Jurkat, Clone E6-1 (cell line): ENCODE results near the gene RNU6-9.

ENCODE experiments used
- DNase-seq: peaks from one replicate; pipeline ENCODE4 v3.0.0-alpha.2; 2011; ENCODE audit warnings: low read depth, low spot score
- H3K4me3 ChIP-seq: 2 replicates; pipeline ENCODE4 v1.5.1; 2011; ENCODE audit warnings: mild to moderate bottlenecking, low read length, control low read depth, moderate library complexity

The RNU6-9 gene

GRCh38 chr19:926589-927350 lies 33.5 kb downstream of the RNU6-9 start:
- peak overlapping the region; percentile 78 for H3K4me3 ChIP-seq
- DNase-seq, result no peak

DNA sequence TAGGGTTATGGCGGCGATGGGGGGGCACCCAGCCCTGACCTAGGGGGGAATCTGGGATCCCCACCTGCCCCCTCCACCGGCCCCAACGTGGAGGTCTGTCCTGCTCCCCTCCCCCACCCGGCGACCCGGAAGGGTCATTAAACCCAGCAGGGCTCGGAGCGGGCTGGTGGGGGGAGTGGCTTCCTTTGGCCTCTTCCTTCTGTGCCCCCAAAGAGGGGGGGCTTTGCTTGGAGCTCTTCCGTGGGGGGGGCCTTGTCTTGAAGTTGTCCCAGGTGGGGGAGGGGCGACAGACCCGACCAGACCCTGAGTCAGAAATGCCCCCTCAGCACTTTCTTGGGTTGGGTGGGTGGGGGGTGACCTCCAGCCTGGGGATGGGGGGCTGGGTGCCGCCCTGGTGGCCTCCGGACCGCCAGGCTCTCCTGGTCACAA lies 34.1 kb downstream of the RNU6-9 start:
- H3K4me3 ChIP-seq, result peak overlapping the region; percentile 78
- no peak for DNase-seq

- no peak for DNase-seq
- no peak overlapping the region for H3K4me3 ChIP-seq
Measured at GRCh38 chr19:927780-928401, 34.6 kb downstream of the RNU6-9 start.

DNA sequence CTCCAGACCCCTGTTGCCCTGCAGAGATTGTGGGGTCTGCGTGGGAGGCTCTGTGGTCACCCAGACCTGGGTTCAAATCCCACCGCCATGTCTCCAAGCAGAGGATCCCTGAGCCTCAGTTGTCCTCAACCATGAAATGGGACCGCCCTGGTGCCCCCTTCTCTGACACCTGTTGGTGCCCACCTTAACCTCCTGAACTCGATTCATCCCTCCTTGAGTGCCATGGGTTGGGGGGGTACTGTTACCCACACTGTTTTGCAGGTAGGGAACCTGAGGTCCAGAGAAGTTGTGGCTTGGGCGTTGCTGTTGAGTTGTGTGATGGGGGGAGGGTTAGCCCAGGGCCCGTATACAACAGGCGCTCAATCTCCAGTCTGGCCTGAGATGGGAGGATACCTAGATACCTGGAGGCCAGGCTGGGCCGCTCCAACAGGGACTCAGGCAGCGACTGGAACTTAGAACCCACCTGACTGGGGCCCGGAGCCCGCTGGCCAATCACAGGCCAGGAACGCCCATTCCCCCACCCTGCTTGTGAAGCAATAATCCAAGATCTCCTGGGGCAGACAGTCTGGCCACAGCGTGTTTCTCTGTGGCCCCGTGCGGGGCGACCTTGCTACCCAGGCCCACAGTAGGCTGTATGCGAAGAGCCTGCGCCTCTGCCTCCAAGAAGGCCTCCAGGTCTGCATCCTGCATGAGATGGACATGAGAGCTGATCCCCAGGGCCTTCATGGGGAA lies 35.4 kb downstream of the RNU6-9 start:
- no peak overlapping the region for H3K4me3 ChIP-seq
- DNase-seq, result no peak

GRCh38 chr19:929203-929890 lies 36.1 kb downstream of the RNU6-9 start:
- DNase-seq, result no peak
- H3K4me3 ChIP-seq, result no peak overlapping the region

DNA sequence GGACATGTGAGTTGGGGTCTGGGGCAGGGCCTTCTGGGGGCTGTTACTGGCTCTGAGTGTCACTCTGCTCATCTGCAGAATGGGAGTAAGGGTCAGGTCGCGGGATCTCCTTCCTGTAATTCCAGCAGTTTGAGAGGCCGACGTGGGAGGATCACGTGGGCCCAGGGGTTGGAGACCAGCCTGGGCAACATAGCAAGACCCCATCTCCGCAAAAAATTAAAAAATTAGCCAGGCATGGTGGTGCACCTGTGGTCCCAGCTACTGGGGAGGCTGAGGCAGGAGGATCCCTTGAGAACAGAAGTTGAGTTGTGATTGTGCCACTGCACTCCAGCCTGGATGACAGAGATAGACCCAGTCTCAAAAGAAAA lies 36.6 kb downstream of the RNU6-9 start:
- no peak for DNase-seq

DNA sequence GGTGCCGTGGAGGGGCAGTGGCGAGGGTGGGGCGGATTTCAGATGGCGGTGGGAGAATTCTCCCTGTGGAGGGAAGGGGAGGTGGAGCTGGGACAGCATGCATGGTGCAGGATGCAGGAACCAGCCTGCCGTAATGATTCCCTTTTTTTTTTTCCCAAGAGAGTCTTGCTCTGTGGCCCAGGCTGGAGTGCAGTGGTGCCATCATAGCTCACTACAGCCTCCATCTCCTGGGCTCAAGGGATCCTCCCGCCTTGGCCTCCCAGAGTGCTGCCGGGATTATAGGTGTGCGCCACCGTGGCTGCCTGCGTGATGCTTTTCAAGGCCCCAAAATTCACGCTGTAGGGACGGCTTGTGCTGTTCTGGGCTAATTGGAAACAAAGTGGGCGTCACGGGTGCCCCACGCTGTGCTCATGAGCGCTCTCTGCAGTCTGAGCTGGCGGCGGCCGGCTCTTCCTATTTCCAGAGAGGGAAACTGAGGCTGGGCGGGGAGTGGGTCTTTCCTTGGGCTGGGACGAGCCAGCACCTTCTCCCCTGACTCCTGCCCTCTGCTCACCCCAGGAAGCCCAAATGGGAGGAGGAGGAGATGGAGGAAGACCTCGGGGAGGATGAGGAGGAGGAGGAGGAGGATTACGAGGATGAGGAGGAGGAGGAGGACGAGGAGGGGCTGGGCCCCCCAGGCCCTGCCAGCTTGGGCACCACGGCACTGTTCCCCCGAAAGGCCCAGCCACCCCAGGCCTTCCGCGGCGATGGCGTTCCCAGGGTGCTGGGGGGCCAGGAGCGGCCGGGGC lies 38.8 kb downstream of the RNU6-9 start:
- H3K4me3 ChIP-seq, result no peak overlapping the region

More for the DNA sequence above, 36.6 kb downstream of the RNU6-9 start:
- H3K4me3 ChIP-seq, result no peak overlapping the region

DNA sequence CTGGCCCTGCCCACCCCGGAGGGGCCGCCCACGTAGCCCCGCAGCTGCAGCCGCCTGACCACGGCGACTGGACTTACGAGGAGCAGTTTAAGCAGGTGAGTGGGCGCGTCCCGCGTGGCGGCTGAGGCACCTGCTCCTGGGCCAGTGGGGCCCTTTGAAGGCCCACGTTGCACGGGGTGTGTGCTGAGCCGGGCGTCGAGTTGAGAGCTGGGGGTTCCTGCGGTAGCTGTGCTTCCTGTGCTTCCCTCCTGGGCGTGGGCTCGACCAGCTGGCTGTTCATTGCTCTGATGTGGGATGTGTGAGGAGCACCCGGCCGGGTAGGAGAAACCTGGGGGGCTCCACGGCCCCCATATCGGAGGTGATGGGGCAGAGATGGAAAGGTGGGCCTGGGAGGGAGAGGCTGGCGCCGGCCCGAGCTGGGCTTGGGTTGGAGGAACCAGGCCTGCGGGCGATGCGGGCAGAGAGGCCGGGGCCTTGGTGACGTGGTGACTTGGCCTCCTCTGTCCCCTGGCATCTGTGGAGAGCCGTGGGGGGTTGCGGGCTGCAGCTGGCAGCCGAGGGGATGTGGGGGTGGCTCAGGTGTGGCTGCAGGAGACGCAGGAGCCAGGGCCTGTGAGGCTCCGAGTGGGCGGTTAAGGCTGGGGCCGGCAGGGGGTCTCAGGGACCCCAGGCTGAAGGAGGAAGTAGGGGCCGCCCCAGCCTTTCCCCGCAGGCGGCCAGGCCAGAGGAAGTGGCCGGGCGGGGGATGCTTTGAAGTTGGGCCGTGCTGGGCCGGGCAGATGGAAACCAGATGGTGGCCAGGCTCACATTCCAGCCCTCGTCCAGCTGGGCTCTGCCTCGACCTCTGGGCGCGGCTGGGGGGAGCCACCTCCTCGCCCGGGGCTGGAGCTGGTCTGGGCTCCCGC lies 39.6 kb downstream of the RNU6-9 start:
- H3K4me3 ChIP-seq, result no peak overlapping the region
- peak; percentile 50 for DNase-seq

More for the DNA sequence above, 38.8 kb downstream of the RNU6-9 start:
- DNase-seq, result no peak

DNA sequence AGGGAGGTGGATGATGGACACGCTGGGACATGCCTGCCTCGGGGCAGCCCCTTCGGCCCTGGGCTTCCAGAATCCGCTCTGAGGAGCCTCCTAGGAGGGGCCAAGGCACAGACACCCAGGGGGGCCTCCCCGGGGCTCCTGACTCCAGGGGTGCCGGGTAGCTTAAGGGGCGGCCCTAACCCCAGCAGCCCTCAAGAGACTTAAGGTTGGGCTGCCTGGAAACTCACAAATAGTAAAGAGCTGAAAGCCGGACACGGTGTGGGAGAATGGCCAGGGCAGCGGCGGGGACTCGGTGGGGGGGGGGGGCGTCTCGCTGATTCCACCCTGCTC lies 40.2 kb downstream of the RNU6-9 start:
- DNase-seq, result no peak
- no peak overlapping the region for H3K4me3 ChIP-seq

DNA sequence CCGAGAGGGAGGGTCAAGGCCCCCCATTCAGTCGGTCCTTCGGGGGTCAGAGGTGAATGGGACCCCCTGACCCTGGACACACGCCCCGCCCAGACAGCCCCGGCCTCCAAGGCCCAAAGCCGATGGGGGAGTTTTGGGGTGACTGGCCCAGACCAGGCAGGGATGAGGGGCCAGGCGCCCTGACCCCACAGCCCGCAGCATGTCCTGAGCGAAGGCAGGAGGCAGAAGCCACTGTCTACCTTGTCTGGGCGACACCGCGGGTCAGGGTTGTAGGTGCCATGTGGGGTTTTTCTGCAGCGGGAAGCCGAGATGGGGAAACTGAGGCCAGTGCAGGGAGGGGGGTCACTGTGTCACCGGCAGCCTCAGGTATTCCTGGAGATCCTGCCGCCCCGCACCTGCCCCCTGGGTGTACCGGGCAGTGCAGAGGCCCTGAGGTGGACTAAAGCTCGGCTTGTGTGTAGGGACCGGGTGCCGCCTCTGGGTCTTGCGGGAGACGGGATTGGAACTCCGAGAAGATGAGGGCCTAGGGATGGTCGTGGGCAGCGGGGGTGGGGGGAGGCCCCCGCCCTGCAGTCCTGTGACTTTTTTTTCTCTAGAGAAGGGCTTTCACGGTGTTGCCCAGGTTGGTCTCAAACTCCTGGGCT lies 41.0 kb downstream of the RNU6-9 start:
- H3K4me3 ChIP-seq, result no peak overlapping the region
- DNase-seq, result no peak

- DNase-seq, result no peak
- no peak overlapping the region for H3K4me3 ChIP-seq
Measured at GRCh38 chr19:934865-935479, 41.7 kb downstream of the RNU6-9 start.

DNA sequence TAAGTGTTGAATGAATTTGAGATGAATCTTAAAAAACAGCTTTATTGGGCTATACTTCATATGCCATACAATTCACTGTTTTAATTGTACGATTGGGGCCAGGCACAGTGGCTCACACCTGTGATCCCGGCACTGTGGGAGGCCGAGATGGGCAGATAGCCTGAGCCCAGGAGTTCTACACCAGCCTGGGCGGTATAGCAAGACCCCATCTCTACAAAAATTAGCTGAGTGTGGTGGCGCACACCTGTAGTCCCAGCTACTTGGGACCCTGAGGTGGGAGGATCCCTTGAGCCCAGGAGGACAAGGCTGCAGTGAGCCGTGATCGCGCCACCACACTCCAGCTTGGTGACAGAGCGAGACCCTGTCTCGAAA lies 42.9 kb downstream of the RNU6-9 start:
- no peak overlapping the region for H3K4me3 ChIP-seq
- DNase-seq, result no peak

- H3K4me3 ChIP-seq, result no peak overlapping the region
- peak; percentile 67 for DNase-seq
Measured at GRCh38 chr19:937259-937694, 44.0 kb downstream of the RNU6-9 start.

DNA sequence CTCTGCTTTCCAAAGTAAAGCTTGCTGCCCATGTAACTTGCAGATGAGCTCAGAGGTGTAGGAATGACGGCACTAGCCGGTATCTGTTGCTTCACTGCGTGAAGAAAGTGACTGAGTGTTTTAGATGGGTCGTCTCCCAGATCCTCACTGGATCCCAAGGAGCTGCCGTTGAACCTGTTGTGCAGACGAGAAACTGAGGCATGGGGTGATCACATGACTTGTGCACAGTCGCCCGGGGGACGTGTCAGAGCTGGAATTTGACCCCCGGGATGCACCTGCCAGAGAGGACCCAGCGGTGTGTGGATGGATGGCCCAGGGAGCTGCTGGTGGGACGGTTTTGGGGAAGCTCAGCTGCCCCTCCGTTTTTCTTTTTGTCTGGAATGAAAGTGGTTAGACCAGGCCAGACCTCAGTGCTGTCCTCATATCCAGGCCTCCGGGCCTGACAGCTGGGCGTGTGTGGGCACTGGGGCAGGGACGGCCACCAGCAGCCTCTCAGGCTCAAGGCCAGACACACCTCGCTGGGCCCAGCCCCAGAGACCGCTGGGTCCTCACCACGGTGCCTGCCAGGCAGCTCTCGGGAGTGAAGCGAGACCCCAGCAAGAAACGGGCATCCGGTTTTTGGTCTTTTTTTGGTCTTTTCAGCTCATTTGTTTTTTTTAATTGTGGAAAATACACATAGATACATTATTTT lies 45.1 kb downstream of the RNU6-9 start:
- no peak overlapping the region for H3K4me3 ChIP-seq
- no peak for DNase-seq

- no peak for DNase-seq
- H3K4me3 ChIP-seq, result no peak overlapping the region
Measured at GRCh38 chr19:939439-939838, 46.2 kb downstream of the RNU6-9 start.

DNA sequence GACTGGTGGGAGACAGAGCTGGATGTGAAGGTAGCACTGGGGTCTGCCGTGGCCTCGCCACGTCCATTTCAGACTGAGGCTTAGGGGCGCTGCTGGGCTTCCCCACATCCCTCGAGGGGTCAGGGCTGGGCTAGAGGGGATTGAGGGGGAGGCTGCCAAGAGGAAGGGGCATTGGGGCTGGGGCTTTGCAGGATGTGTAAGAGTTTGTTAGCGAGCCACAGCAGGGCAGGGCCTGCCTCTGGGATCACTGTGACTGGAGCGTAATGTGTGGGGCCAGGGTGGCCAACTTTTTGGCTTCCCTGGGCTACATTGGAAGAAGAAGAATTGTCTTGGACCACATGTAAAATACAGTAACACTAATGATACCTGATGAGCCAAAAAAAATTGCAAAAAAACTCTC lies 46.6 kb downstream of the RNU6-9 start:
- no peak for DNase-seq

More for the DNA sequence above, 46.6 kb downstream of the RNU6-9 start:
- no peak overlapping the region for H3K4me3 ChIP-seq
